Measurements from ENCODE around the gene CAT.
A peak's percentile ranks its signal among the peaks of the same experiment; 100 is the strongest.

CAT gene

DNA sequence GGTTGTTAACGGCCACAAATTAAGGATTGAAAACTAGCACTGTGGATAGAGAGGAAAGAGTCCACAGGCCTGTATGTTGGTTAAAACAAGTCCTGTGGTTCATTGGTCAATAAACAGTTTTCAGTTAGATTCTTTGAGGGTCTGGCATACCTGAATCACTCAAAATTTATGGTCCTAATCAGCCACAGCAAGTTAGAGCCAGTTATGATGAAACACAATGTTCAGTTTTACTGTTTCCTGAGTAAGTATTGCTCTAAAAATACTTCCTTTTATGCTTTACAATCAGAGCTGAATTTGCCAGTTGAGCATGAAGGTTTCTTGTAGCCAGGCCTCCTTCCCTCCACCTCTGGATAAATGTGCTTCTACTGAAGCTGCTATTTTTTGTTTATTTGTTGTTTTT is 12.9 kb upstream of the CAT start:
- no peak for FAIRE-seq

DNA sequence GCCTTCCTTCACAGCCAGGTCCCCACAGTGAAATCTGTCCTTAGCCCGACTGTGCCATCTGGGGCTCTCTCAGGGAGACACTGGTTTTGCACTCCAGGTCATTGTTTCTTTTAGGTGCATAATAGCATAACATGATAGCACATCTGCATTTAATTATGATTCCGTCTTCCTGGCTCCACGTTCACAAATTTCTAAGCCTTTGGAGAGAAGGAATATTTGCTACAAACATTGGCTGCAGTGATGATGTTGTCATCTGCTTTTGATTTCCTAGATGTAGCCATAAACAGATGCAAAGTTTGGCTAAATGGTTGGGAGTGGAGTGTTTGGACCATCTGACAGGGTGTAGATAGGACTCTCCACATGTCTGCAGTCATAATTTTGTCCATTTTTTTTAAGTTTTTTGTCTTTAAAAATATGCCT is 12.0 kb upstream of the CAT start:
- FAIRE-seq: no peak

DNA sequence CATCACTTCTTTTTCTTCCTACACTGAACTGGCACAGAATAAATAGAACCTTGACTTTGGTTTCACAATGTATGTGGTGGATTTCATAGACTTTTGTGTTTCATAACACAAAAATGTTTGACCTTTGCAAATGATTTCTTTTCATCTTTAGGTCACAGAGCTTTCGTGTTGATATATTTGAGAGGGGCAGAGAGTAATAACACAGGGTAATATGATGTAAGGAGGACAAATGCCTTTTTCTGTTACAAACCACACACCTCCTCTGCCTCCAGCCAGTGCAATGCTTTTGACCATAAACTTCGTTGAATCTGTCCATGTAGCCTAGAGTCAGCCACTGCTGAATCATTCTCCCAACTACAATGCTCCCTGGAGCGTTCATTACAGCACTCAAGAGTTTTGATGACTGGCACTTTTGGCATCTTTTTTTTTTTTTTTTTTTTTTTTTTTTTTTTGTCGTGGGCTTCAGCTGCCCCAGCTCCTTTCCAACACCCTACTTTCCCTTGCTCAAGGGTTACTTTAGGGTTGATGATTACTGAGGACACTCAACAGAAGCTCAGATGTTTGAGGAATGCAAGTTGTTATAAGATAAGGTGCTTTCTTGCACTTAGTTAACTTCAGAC is 11.4 kb upstream of the CAT start:
- no peak for FAIRE-seq

DNA sequence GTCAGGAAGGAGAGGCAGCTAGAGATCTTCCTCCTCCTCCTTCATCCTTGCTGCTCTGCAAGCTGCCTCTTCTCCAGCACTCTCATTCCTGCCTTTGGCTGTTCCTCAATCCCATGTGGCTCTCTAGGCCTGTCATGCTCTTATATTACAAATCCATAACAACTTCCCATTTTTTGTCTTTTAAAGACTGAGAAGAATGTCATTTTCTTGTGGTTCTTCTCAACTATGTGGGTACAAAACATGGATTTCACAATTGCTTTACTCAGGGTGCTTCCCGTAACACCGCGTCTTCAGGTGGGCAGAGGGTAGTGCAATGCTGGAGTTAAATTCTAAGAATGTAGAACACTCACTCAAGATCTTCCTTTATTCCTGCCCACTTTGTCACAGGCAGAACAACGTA is 6.8 kb upstream of the CAT start:
- no peak for FAIRE-seq

DNA sequence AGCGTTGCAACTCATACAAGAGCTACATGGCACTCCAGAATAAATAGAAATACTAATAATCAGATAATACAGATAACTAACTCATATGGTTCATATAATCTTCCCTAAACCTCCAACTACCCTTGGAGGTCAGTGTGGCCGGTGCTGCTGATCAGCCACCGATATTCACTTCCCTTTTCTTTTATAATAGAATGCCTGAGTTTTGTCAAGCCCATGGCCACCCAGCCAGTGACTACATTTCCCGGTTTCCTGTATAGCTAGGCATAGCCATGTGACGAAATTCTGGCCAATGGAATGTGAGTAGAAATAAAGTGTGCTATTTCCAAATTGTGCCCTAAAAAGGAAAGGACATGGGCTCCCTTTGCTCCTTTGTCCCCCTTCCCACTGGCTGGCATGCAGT is 5.9 kb upstream of the CAT start:
- no peak for FAIRE-seq

DNA sequence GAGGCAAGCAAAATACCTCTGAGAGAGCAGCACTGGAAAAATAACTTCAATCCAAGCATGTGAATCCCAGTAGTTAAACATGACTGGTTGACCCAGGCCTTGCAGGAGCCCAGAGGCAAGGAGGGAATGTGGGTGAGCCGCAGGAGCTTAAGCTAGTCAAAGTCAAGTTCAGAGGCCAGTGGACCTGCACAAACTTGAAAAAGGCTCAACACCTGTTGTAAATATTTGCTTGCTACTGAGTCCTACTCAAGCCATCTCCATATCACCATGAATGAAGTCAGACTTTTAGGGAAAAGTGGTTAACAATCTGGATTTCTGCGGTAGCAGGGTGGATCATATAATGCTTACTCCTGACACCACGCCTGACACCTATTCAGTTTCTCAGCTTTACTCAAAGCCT is 4.8 kb upstream of the CAT start:
- no peak for FAIRE-seq

DNA sequence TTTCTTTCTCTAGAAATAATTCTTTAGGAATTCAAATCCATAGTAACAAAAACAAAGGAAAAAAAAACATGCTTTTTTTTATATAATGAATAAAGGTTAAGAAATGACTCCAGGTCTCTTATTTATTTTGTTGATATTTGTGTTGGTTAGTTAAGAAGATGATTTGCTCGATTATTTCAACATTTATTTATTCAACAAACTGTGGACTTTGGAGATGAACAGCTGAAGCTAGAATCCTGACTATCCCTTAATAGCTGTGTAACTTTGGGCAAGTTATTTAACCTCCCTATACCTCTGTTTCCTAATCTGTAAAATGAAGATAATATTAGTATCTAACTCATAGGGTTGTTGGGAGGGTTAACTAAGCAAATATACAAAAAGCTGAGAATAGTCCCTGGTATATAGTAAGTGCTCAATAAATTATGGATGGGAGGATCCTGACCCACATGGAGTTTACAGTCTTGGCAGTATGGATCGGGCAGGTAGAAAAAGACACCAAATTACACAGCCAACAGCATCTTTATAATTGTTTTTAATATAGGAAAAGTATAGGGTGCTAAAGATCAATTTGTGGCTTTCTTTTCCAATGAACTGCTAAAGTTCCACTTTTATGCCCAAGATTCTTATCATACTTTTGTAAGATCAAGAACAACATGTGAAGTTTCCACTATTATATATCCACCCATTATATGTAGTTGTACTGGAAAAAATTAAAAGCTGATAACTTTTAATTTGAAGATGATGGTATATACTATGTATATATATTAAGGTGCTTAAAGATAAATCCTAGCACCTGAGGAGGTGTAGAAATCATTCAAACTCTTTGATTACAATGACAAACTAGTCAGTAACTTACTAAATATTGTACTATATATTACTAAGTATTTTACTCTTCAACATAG is 1.3 kb upstream of the CAT start:
- peak; percentile 13 for FAIRE-seq

DNA sequence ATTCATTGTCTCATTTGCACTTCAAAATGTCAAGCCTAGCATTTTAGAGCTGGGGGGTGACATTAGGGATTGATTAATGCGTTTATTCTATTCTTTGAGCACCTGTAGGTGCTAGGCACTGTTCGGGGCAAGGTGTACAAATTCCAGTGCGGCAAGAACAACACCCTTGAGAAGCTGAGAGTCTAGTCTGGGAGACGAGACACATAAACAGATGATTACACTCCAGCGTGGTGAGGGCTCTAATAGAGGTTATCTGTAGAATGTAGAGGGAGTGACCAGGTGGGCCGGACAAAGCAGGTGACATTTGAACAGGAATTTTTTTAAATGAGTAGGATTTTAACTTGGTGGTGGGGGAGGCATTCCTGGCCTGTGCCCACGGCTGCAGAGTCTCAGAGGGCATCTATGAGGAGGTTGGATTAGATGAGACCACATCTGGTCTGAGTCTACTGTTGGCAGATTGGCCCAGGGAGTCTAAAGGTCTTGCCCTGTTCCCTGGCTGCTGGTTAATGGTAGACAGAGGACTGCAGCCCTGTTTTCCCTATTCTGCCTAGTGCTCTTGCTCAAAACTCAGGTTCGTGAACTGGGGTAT is 970 bp downstream of the CAT start:
- FAIRE-seq: no peak

DNA sequence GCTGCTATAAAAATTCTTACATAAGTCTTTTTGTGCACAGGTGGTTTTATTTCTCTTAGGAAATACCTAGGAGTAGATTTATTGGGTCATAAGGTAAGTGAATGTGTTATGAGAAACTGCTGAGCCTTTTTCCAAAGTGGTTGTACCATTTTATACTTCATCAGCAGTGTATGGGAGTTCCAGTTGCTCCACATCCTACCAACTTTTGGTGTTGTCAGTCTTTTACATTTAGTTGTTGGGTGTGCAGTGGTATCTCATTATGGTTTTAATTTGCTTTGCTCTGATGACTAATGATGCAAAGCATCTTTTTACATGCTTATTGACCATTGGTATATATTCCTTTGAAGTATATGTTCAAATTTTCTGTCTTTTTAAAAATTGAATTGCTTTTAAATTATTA is 3.1 kb downstream of the CAT start:
- no peak for FAIRE-seq

DNA sequence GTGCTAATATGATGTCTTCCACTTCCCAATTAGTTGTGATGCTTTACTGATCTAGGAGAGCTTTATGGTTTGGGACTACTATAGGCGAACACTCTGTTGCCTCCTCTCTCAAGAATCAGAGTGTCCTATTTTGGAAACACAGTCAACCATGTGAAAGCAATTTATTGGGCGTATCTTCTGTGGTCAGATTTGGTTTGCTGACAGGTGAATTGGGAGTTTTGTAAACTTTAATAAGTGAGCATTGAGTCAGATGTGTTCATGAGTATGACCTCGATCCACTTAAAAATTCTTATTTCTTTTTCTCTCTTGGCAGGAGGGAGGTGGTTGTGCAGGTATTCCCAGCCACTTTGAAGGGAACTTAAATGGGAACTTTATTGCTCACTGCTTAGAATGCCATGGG is 4.4 kb downstream of the CAT start:
- no peak for FAIRE-seq

DNA sequence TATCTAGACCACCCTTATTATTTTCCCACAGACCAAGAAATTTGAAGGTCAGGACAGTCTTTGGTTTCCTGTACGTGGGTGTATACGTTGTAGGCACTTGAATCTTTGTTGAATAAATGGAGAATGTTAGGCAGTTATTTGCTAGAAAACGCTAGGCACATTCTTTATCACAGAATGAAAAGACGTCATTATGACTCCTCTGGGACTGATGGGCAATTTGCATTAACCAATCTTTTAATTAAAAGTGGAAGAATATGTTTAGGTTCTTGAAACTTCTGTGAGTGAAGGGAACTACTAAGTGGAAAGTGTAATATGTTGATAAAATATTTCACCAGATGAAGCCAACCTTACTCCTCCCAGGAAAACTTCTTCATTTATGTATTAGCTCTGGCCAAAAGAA is 5.7 kb downstream of the CAT start:
- no peak for FAIRE-seq

DNA sequence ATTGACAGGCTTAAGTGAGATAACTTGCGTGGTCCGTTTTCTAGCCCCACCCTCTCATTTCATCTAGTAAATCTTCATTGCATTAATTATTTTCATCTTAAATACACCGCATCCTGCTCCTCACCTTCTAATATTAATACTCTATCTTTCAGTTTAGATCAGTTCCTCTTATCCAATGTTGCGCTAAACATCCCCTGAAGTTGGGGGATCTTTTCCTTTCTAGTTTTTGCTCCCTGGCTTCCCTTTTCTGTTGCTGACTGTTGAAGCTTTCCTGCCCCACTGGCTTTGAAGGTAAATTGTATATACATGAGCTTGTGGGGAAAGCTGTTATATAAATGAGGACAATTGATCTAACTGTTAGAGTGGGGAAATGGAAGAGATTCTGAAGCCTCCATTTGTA is 7.2 kb downstream of the CAT start:
- no peak for FAIRE-seq

DNA sequence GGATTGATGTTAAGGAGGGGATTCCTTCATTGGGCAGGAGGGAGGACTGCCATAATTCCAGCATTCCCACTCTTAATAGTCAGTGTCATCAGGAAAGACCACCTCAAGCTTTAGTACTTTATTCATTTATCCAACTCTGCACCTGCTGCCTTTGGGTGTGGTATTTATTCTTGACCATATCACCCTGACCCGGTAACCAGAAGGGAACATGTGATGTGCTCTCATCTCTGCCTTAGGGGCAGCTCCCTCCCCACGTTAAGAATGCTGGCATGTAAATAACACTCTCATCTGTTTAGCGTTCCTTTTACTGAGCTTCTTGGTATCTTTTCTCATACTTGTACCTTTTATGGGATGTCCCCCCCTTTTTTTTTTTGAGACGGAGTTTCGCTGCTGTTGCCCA is 7.7 kb downstream of the CAT start:
- FAIRE-seq: no peak

DNA sequence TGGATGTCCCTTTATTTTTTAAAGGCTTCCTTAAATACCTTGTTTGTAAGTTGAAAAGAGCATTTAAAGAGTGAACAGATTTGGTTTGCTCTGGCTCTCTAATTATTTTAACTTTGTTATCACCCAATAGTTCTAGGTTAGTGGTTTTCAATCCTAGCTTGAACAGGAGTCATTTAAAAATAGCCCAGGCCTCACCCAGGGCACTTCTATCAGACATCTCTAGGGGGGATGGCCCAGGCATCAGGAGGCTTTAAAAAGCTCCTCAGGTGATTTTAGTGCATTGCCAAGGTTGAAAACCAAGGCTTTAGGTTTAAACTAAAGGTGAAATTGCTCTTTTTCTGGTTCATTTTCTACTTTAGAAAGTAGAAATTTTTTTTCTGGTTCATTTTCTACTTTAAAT is 8.3 kb downstream of the CAT start:
- FAIRE-seq: no peak

DNA sequence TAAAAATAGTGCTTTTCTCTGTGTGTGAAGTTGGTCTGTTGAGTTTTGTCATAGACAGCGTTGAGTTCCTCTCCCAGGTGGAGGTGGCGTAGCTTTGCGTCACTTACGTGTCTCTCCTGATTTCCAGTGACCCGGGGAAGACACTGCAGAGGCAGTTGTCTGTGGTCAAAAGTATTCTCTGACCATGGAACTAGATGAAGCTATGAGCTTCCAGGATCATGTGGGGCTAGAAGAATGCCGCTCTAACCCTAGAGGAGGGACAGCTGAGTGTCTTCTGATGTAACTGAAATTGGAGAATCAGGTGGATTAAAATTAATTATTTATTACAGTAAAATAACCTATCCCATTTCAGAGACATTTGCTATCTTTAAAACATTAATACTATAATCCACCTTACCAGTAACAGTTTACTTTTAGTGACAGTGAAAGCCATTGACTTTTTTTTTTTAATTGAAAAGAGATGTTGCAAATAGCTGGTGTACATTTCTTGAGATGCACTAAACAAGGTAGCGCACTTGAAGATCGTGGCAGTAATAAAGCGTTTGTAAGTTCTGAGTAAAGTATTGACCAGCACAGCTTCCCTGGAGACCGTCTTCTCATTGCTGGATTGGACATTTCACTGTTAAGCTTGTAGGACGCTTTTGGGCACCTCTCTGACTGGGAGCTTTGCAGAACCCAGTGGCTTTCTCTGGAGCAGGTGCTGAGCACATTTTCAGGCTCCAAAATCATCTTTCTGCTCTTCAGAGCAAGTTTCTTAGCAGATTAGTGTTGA is 9.7 kb downstream of the CAT start:
- FAIRE-seq: no peak

DNA sequence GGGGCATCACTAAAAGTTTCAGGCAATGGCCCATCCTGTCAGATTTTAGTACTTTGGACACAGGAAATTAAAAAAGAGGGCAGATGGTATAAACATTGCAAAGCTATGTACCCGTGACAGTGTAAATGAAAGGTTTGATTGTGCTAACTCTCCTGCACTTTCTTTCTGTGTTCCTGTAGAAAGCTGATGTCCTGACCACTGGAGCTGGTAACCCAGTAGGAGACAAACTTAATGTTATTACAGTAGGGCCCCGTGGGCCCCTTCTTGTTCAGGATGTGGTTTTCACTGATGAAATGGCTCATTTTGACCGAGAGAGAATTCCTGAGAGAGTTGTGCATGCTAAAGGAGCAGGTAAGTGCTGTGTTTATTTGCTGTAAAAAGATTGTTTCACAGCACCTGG is 10.3 kb downstream of the CAT start:
- no peak for FAIRE-seq

DNA sequence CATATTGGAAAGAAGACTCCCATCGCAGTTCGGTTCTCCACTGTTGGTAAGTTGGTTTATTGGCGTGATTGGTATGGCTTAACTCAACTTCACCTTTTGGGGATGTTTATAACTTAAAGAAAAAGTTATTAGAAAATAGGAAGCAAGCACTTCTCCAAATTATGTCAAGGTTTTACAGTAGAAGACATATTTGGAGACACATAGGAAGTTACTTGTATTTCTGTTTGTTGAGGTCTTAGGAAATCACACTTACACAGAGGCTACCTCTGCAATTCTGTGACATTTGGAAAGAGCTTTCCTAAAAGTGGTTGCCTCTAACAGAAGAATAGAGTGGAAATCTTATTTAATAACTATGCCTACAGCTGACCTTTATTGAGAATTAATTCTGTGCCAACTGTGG is 12.3 kb downstream of the CAT start:
- FAIRE-seq: no peak

DNA sequence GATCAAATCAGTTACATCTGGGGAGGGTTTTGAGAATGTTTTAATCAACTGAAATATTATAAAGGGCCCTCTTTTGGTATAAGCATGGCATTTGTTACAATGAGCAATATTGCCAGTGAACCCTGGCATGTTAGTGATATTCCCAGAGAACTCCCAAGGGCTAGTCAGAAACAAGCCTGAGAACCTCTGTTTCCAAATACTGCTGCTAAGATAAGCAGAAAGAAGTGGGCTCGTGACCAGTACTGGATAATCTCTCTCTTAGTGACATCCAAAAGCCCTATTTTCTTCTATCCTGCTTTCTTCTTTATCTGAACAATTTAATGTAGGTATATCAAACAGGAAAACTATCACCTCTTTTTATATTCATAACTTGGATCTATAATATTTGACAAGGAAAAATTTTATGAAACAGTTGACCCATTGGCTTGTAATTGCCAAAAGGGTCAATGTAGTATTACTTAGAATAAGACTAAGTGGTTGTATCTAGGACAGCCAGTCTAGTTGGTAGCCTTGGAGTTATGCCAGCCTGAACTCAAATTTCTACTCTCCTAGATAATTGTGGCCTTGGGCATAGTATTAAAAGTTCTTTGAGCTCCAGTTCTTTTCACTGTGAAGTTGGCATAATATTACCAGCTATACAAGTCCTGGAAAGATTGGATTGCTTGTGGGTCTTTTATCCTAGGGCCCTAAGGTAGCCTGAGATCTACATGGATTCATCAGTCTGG is 15.7 kb downstream of the CAT start:
- FAIRE-seq: no peak

DNA sequence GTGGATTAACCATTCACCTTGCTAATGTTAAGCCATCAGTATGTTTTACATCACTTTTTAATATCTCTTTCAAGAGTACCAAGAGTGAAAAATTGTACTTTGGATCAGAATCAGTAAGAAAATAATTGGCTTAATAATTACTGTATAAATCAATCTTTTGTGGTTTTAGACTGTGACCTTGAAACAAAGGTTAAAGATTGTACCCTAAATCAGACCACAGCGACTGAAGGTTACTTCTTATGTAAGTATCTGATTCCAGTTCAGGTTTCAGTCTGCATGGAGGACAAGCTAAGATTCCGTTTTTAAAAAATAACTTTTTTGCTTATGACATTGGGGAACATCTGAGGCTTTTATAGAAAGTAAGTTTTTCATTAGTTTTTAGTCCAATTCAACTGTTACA is 18.9 kb downstream of the CAT start:
- no peak for FAIRE-seq

DNA sequence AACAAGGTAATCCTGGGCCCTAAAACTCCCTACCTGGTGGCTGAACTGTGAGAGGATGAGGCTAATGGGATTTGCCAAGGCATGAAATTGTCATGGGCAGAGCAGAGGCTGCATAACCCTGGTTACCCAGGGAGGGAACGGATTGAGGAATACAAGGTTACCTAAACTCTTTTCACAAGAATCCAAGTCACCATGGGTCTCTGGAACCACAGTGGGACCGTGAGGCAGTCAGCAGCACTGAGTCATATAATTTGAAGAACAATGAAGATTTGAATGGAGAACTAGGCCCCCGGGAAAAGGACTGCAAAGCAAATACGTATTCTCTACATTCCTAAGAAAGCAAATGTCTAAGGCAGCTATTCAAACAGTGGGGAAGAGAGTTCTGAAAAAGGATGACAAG is 19.8 kb downstream of the CAT start:
- FAIRE-seq: no peak

DNA sequence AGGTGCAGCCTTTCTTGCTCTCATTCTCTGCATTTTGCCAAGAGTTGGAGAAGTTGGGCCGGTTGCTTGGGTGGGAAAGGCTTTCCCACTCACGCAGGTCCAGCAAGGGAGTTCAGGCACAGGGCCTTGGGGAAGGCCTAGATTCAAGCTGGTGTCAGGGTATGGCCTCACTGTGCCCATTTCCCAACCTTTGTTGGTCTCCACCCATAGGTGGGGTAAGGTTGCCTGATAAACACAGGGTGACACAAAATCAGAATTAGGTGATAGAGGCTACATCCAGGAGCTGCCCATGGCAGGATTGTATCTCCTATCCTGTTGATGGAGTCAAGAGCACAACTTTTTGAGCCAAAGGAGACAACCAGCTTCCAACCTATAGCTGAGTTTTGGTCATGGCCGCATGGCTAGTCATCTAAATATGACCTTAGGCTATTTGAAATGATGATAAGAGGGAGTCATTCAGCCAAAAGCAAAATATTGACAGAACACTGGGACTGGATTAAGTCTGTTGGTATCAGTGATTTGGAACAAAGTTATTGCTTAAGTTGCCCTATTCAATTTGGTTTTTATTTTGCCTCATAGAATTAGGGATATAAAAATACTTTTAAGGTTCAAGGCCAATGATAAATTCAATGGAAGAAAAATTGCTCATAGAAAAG is 20.9 kb downstream of the CAT start:
- no peak for FAIRE-seq

DNA sequence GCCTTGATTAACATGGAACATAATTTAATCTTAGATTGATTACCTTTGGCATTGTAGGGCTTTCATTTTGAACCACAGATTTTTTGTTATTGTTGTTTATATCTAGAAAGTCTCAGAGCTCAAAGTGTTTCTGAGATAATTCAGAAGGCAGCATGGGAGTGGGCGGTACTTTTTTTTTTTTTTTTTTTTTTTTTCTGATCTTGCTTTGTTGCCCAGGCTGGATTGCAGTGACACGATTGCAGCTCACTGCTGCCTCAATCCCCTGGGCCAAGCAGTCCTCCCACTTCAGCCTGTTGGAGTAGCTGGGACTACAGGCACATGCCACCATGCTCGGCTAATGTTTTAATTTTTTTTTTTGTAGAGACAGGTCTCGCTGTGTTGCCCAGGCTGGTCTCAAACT is 21.5 kb downstream of the CAT start:
- FAIRE-seq: no peak
